ENCODE measurements around the gene EIF3D.

DNA sequence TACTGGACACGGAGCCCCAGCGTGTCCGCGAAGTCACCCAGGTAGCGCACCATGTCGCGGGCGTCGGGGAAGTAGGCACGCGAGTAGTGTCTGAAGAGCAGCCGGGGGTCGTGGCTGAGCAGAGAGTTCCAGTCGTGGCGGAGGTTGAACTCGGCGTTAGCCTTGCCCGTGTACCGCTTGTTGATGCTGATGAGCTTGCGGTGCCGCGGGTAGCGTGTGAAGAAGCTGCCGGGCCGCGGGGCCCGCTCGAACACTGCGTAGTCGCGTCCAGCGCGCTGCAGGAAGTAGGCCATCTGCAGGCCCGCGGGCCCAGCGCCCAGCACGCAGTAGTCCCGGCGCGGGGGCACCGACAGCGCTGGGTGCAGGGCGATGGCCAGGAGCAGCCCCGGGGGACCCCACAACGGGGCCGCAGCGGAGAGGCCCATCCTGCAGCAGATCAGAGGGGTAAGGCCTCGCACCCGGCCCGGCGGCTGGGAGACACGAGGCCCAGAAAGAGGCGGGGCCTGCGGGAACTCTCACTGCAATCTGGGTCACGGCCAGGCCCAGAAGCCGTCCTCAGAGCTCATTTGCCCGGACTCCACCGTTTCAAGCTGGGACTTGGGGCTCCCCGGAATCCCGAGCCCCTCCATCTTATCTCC is 22.8 kb downstream of the EIF3D start:
- TF ChIP-seq, protein P1, sequence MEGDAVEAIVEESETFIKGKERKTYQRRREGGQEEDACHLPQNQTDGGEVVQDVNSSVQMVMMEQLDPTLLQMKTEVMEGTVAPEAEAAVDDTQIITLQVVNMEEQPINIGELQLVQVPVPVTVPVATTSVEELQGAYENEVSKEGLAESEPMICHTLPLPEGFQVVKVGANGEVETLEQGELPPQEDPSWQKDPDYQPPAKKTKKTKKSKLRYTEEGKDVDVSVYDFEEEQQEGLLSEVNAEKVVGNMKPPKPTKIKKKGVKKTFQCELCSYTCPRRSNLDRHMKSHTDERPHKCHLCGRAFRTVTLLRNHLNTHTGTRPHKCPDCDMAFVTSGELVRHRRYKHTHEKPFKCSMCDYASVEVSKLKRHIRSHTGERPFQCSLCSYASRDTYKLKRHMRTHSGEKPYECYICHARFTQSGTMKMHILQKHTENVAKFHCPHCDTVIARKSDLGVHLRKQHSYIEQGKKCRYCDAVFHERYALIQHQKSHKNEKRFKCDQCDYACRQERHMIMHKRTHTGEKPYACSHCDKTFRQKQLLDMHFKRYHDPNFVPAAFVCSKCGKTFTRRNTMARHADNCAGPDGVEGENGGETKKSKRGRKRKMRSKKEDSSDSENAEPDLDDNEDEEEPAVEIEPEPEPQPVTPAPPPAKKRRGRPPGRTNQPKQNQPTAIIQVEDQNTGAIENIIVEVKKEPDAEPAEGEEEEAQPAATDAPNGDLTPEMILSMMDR (IDR thresholded peaks at IDR 0.05) = no peak
- no peak for TF ChIP-seq POLR2A (IDR thresholded peaks at IDR 0.05)
